ENCODE data around the gene CNRIP1.
"Not testable (repeated sequence)": the region's sequence is repeated elsewhere in the genome, so short reads cannot be mapped to it uniquely, and the experiment has no call there.

CNRIP1 gene

GRCh38 chr2:68317971-68318913 lies 1.5 kb downstream of the CNRIP1 start:
- DNase-seq: peak; percentile 40

GRCh38 chr2:68316111-68316510 lies 3.6 kb downstream of the CNRIP1 start:
- Histone ChIP-seq H3K9me3 (ENCODE audit: severe bottlenecking) (no peaks in the 10 kb centered on the region), H3K27ac (no peak overlapping the region), H3K27me3 (ENCODE audit: insufficient read depth, low read depth, severe bottlenecking) (no peaks in the 10 kb centered on the region), H3K4me3 (ENCODE audit: low read depth, low read length) (no peak overlapping the region), H3K36me3 (peaks cover 48% of the 10 kb centered on the region)
- no peak for DNase-seq
- TF ChIP-seq CTCF (IDR thresholded peaks at IDR 0.05; ENCODE audit: low read depth, low read length): no peak

More at GRCh38 chr2:68317971-68318913, 1.5 kb downstream of the CNRIP1 start:
- Histone ChIP-seq H3K9me3 (ENCODE audit: severe bottlenecking) (no peaks in the 10 kb centered on the region), H3K27ac (peak overlapping the region; percentile 90), H3K36me3 (peaks cover 41% of the 10 kb centered on the region), H3K27me3 (ENCODE audit: insufficient read depth, low read depth, severe bottlenecking) (no peaks in the 10 kb centered on the region), H3K4me3 (ENCODE audit: low read depth, low read length) (peak overlapping the region; percentile 95)
- TF ChIP-seq CTCF (IDR thresholded peaks at IDR 0.05; ENCODE audit: low read depth, low read length): no peak

- no peak overlapping the region for H3K4me3 ChIP-seq (ENCODE audit: low read depth, low read length)
- TF ChIP-seq CTCF (IDR thresholded peaks at IDR 0.05; ENCODE audit: low read depth, low read length): no peak
- peaks cover 37% of the 10 kb centered on the region for H3K36me3 ChIP-seq
- no peaks in the 10 kb centered on the region for H3K27me3 ChIP-seq (ENCODE audit: insufficient read depth, low read depth, severe bottlenecking)
- H3K9me3 ChIP-seq (ENCODE audit: severe bottlenecking): no peaks in the 10 kb centered on the region
- no peak for DNase-seq
- no peak overlapping the region for H3K27ac ChIP-seq
These were observed 8.7 kb downstream of the CNRIP1 start for GRCh38 chr2:68311033-68311432.

GRCh38 chr2:68309426-68309825 lies 10.3 kb downstream of the CNRIP1 start:
- no peak for DNase-seq
- no peaks in the 10 kb centered on the region for H3K9me3 ChIP-seq (ENCODE audit: severe bottlenecking)
- no peaks in the 10 kb centered on the region for H3K27me3 ChIP-seq (ENCODE audit: insufficient read depth, low read depth, severe bottlenecking)
- no peak overlapping the region for H3K4me3 ChIP-seq (ENCODE audit: low read depth, low read length)
- TF ChIP-seq CTCF (IDR thresholded peaks at IDR 0.05; ENCODE audit: low read depth, low read length): no peak
- peaks cover 21% of the 10 kb centered on the region for H3K36me3 ChIP-seq
- H3K27ac ChIP-seq: no peak overlapping the region

GRCh38 chr2:68303902-68304272 lies 15.9 kb downstream of the CNRIP1 start:
- not testable (repeated sequence) for H3K27me3 ChIP-seq (ENCODE audit: insufficient read depth, low read depth, severe bottlenecking); H3K27ac ChIP-seq; H3K4me3 ChIP-seq (ENCODE audit: low read depth, low read length); H3K9me3 ChIP-seq (ENCODE audit: severe bottlenecking); DNase-seq; H3K36me3 ChIP-seq

- H3K27ac ChIP-seq: no peak overlapping the region
- no peaks in the 10 kb centered on the region for H3K9me3 ChIP-seq (ENCODE audit: severe bottlenecking)
- no peak for TF ChIP-seq CTCF (IDR thresholded peaks at IDR 0.05; ENCODE audit: low read depth, low read length)
- no peak overlapping the region for H3K4me3 ChIP-seq (ENCODE audit: low read depth, low read length)
- DNase-seq: no peak
- no peaks in the 10 kb centered on the region; the same call in 1 of the 2 replicates for H3K36me3 ChIP-seq
- no peaks in the 10 kb centered on the region for H3K27me3 ChIP-seq (ENCODE audit: insufficient read depth, low read depth, severe bottlenecking)
These were observed 16.5 kb downstream of the CNRIP1 start for GRCh38 chr2:68303033-68303901.

All from WERI-Rb-1 (cell line).